ENCODE data around the gene GRIK5. TPM values are rescaled to one million over a fixed set of nuclear protein-coding genes. Genes with fewer than 3 reads are reported as not detected.

GRIK5 gene
- total and polyA plus RNA-seq, 2 donors from 2014 or later, result 8.9 to 16.2 TPM

GRCh38 chr19:42003506-42004294, 66.3 kb downstream of the GRIK5 start:
- H3K36me3 ChIP-seq (ENCODE audit: control insufficient read depth in 2 of 3, insufficient read depth in 3 of 3, low read length in 3 of 3), result no peaks in the 10 kb centered on the region
- no peak overlapping the region for H3K4me3 ChIP-seq (ENCODE audit: low read length in 3 of 3)
- H3K4me1 ChIP-seq (ENCODE audit: control insufficient read depth in 2 of 3, insufficient read depth in 2 of 3, low read depth in 1 of 3, low read length in 3 of 3), result no peaks in the 10 kb centered on the region
- FAIRE-seq (no peak), DNase-seq (no peak)
- no peak overlapping the region for H3K27ac ChIP-seq (ENCODE audit: low read depth in 2 of 2, low read length in 2 of 2)
- TF ChIP-seq CTCF (IDR thresholded peaks at IDR 0.05; ENCODE audit: borderline replicate concordance, extremely low read depth, insufficient read depth), result no peak
- no peak overlapping the region for H3K9ac ChIP-seq (ENCODE audit: low read length in 3 of 3)
- intact Hi-C loops (cut with DNase I), result no loop called here
- no peaks in the 10 kb centered on the region for H3K9me3 ChIP-seq (ENCODE audit: control insufficient read depth in 2 of 3, insufficient read depth in 1 of 3, low read length in 3 of 3)
- peaks cover 11% of the 10 kb centered on the region for H3K27me3 ChIP-seq (ENCODE audit: control insufficient read depth, insufficient read depth, low read length)

GRCh38 chr19:41999878-42000208, 70.2 kb downstream of the GRIK5 start:
- peaks cover 17% of the 10 kb centered on the region for H3K27me3 ChIP-seq (ENCODE audit: control insufficient read depth, insufficient read depth, low read length)
- H3K4me3 ChIP-seq (ENCODE audit: low read length in 3 of 3), result no peak overlapping the region
- FAIRE-seq, result no peak
- no peak for TF ChIP-seq CTCF (IDR thresholded peaks at IDR 0.05; ENCODE audit: borderline replicate concordance, extremely low read depth, insufficient read depth)
- no peak for DNase-seq
- no peak overlapping the region for H3K9ac ChIP-seq (ENCODE audit: low read length in 3 of 3)
- H3K9me3 ChIP-seq (ENCODE audit: control insufficient read depth in 2 of 3, insufficient read depth in 1 of 3, low read length in 3 of 3), result no peaks in the 10 kb centered on the region
- intact Hi-C loops (cut with DNase I), result no loop called here
- no peak overlapping the region for H3K27ac ChIP-seq (ENCODE audit: low read depth in 2 of 2, low read length in 2 of 2)
- no peaks in the 10 kb centered on the region for H3K36me3 ChIP-seq (ENCODE audit: control insufficient read depth in 2 of 3, insufficient read depth in 3 of 3, low read length in 3 of 3)
- no peaks in the 10 kb centered on the region for H3K4me1 ChIP-seq (ENCODE audit: control insufficient read depth in 2 of 3, insufficient read depth in 2 of 3, low read depth in 1 of 3, low read length in 3 of 3)

- Histone ChIP-seq H3K9ac (ENCODE audit: low read length in 3 of 3) (no peak overlapping the region), H3K27me3 (ENCODE audit: control insufficient read depth, insufficient read depth, low read length) (peaks cover 21% of the 10 kb centered on the region), H3K4me3 (ENCODE audit: low read length in 3 of 3) (no peak overlapping the region), H3K36me3 (ENCODE audit: control insufficient read depth in 2 of 3, insufficient read depth in 3 of 3, low read length in 3 of 3) (no peaks in the 10 kb centered on the region), H3K9me3 (ENCODE audit: control insufficient read depth in 2 of 3, insufficient read depth in 1 of 3, low read length in 3 of 3) (no peaks in the 10 kb centered on the region), H3K4me1 (ENCODE audit: control insufficient read depth in 2 of 3, insufficient read depth in 2 of 3, low read depth in 1 of 3, low read length in 3 of 3) (no peaks in the 10 kb centered on the region), H3K27ac (ENCODE audit: low read depth in 2 of 2, low read length in 2 of 2) (no peak overlapping the region)
- TF ChIP-seq CTCF (IDR thresholded peaks at IDR 0.05; ENCODE audit: borderline replicate concordance, extremely low read depth, insufficient read depth), result no peak
- DNase-seq (peak in 2 of 5 donors; percentile 10 to 30), FAIRE-seq (no peak)
- intact Hi-C loops (cut with DNase I), result no loop called here
Measured at GRCh38 chr19:41999071-41999877, 70.7 kb downstream of the GRIK5 start.

Measured in kidney (tissue), 14 donors.